ENCODE measurements around the gene CPA4. TPM values are rescaled to one million over a fixed set of nuclear protein-coding genes. Genes with fewer than 3 reads are reported as not detected.

The CPA4 gene
- total RNA-seq, 1 donor from 2014 or later, result 2.1 TPM

GRCh38 chr7:130350945-130351790 is 58.2 kb downstream of the CPA4 start:
- no peaks in the 10 kb centered on the region for H3K9me3 ChIP-seq (ENCODE audit: control insufficient read depth in 3 of 3, low read length in 3 of 3)
- peaks cover 3 to 20% (median 12%) of the 10 kb centered on the region in 3 donors for H3K27me3 ChIP-seq (ENCODE audit: control insufficient read depth in 3 of 3, insufficient read depth in 3 of 3, low read length in 3 of 3)
- peak overlapping the region in 1 of 3 donors; percentile 16 for H3K9ac ChIP-seq (ENCODE audit: low read depth in 1 of 3, low read length in 3 of 3)
- H3K4me3 ChIP-seq (ENCODE audit: low read length in 3 of 3), result no peak overlapping the region
- peaks cover 13 to 31% (median 24%) of the 10 kb centered on the region in 3 donors for H3K4me1 ChIP-seq (ENCODE audit: control insufficient read depth in 3 of 3, insufficient read depth in 3 of 3, low read length in 3 of 3)
- no peaks in the 10 kb centered on the region for H3K36me3 ChIP-seq (ENCODE audit: control insufficient read depth in 3 of 3, insufficient read depth in 3 of 3, low read length in 3 of 3)
- peak overlapping the region; percentile 68 for H3K27ac ChIP-seq (ENCODE audit: low read depth, low read length)

GRCh38 chr7:130351791-130352090 is 58.8 kb downstream of the CPA4 start:
- Histone ChIP-seq H3K9ac (ENCODE audit: low read depth in 1 of 3, low read length in 3 of 3) (no peak overlapping the region), H3K4me3 (ENCODE audit: low read length in 3 of 3) (no peak overlapping the region), H3K27me3 (ENCODE audit: control insufficient read depth in 3 of 3, insufficient read depth in 3 of 3, low read length in 3 of 3) (peaks cover 3 to 20% (median 12%) of the 10 kb centered on the region in 3 donors), H3K9me3 (ENCODE audit: control insufficient read depth in 3 of 3, low read length in 3 of 3) (no peaks in the 10 kb centered on the region), H3K4me1 (ENCODE audit: control insufficient read depth in 3 of 3, insufficient read depth in 3 of 3, low read length in 3 of 3) (peaks cover 18 to 36% (median 30%) of the 10 kb centered on the region in 3 donors), H3K36me3 (ENCODE audit: control insufficient read depth in 3 of 3, insufficient read depth in 3 of 3, low read length in 3 of 3) (no peaks in the 10 kb centered on the region), H3K27ac (ENCODE audit: low read depth, low read length) (peak overlapping the region; percentile 68)

GRCh38 chr7:130352194-130353074 is 59.5 kb downstream of the CPA4 start:
- H3K27ac ChIP-seq (ENCODE audit: low read depth, low read length), result peak overlapping the region; percentile 68
- H3K9ac ChIP-seq (ENCODE audit: low read depth in 1 of 3, low read length in 3 of 3), result peak overlapping the region in 1 of 3 donors; percentile 33
- H3K4me3 ChIP-seq (ENCODE audit: low read length in 3 of 3), result no peak overlapping the region

GRCh38 chr7:130353196-130353595 is 60.2 kb downstream of the CPA4 start:
- Histone ChIP-seq H3K4me3 (ENCODE audit: low read length in 3 of 3) (no peak overlapping the region), H3K27ac (ENCODE audit: low read depth, low read length) (no peak overlapping the region), H3K4me1 (ENCODE audit: control insufficient read depth in 3 of 3, insufficient read depth in 3 of 3, low read length in 3 of 3) (peaks cover 21 to 38% (median 34%) of the 10 kb centered on the region in 3 donors), H3K9ac (ENCODE audit: low read depth in 1 of 3, low read length in 3 of 3) (no peak overlapping the region), H3K36me3 (ENCODE audit: control insufficient read depth in 3 of 3, insufficient read depth in 3 of 3, low read length in 3 of 3) (no peaks in the 10 kb centered on the region), H3K27me3 (ENCODE audit: control insufficient read depth in 3 of 3, insufficient read depth in 3 of 3, low read length in 3 of 3) (peaks cover 3 to 20% (median 12%) of the 10 kb centered on the region in 3 donors), H3K9me3 (ENCODE audit: control insufficient read depth in 3 of 3, low read length in 3 of 3) (no peaks in the 10 kb centered on the region)

More at GRCh38 chr7:130352194-130353074, 59.5 kb downstream of the CPA4 start:
- H3K27me3 ChIP-seq (ENCODE audit: control insufficient read depth in 3 of 3, insufficient read depth in 3 of 3, low read length in 3 of 3), result peaks cover 3 to 20% (median 12%) of the 10 kb centered on the region in 3 donors
- H3K9me3 ChIP-seq (ENCODE audit: control insufficient read depth in 3 of 3, low read length in 3 of 3), result no peaks in the 10 kb centered on the region
- H3K4me1 ChIP-seq (ENCODE audit: control insufficient read depth in 3 of 3, insufficient read depth in 3 of 3, low read length in 3 of 3), result peaks cover 21 to 38% (median 34%) of the 10 kb centered on the region in 3 donors
- no peaks in the 10 kb centered on the region for H3K36me3 ChIP-seq (ENCODE audit: control insufficient read depth in 3 of 3, insufficient read depth in 3 of 3, low read length in 3 of 3)

- H3K9me3 ChIP-seq (ENCODE audit: control insufficient read depth in 3 of 3, low read length in 3 of 3), result peaks cover 0 to 8% (median 8%) of the 10 kb centered on the region in 3 donors
- H3K4me1 ChIP-seq (ENCODE audit: control insufficient read depth in 3 of 3, insufficient read depth in 3 of 3, low read length in 3 of 3), result peaks cover 20 to 28% (median 23%) of the 10 kb centered on the region in 3 donors
- no peaks in the 10 kb centered on the region for H3K36me3 ChIP-seq (ENCODE audit: control insufficient read depth in 3 of 3, insufficient read depth in 3 of 3, low read length in 3 of 3)
- H3K27ac ChIP-seq (ENCODE audit: low read depth, low read length), result peak overlapping the region; percentile 77
- H3K9ac ChIP-seq (ENCODE audit: low read depth in 1 of 3, low read length in 3 of 3), result peak overlapping the region; percentile 30 to 50 (median 32)
- peaks cover 3 to 11% (median 8%) of the 10 kb centered on the region in 3 donors for H3K27me3 ChIP-seq (ENCODE audit: control insufficient read depth in 3 of 3, insufficient read depth in 3 of 3, low read length in 3 of 3)
- H3K4me3 ChIP-seq (ENCODE audit: low read length in 3 of 3), result peak overlapping the region in 1 of 3 donors; percentile 29
These were observed 63.3 kb downstream of the CPA4 start for GRCh38 chr7:130356121-130356875.

- H3K4me3 ChIP-seq (ENCODE audit: low read length in 3 of 3), result no peak overlapping the region
- H3K36me3 ChIP-seq (ENCODE audit: control insufficient read depth in 3 of 3, insufficient read depth in 3 of 3, low read length in 3 of 3), result no peaks in the 10 kb centered on the region
- H3K4me1 ChIP-seq (ENCODE audit: control insufficient read depth in 3 of 3, insufficient read depth in 3 of 3, low read length in 3 of 3), result peaks cover 18 to 22% (median 19%) of the 10 kb centered on the region in 3 donors
- peak overlapping the region in 1 of 3 donors; percentile 30 for H3K9ac ChIP-seq (ENCODE audit: low read depth in 1 of 3, low read length in 3 of 3)
- H3K27me3 ChIP-seq (ENCODE audit: control insufficient read depth in 3 of 3, insufficient read depth in 3 of 3, low read length in 3 of 3), result peaks cover 0 to 3% (median under 1%) of the 10 kb centered on the region in 3 donors
- peaks cover 0 to 8% (median 8%) of the 10 kb centered on the region in 3 donors for H3K9me3 ChIP-seq (ENCODE audit: control insufficient read depth in 3 of 3, low read length in 3 of 3)
- H3K27ac ChIP-seq (ENCODE audit: low read depth, low read length), result peak overlapping the region; percentile 77
These were observed 64.1 kb downstream of the CPA4 start for GRCh38 chr7:130356876-130357611.

GRCh38 chr7:130358471-130358870 is 65.5 kb downstream of the CPA4 start:
- Histone ChIP-seq H3K36me3 (ENCODE audit: control insufficient read depth in 3 of 3, insufficient read depth in 3 of 3, low read length in 3 of 3) (no peaks in the 10 kb centered on the region), H3K4me3 (ENCODE audit: low read length in 3 of 3) (no peak overlapping the region), H3K4me1 (ENCODE audit: control insufficient read depth in 3 of 3, insufficient read depth in 3 of 3, low read length in 3 of 3) (peaks cover 20 to 24% (median 20%) of the 10 kb centered on the region in 3 donors), H3K27me3 (ENCODE audit: control insufficient read depth in 3 of 3, insufficient read depth in 3 of 3, low read length in 3 of 3) (no peaks in the 10 kb centered on the region), H3K27ac (ENCODE audit: low read depth, low read length) (no peak overlapping the region), H3K9me3 (ENCODE audit: control insufficient read depth in 3 of 3, low read length in 3 of 3) (peaks cover 0 to 8% (median 8%) of the 10 kb centered on the region in 3 donors), H3K9ac (ENCODE audit: low read depth in 1 of 3, low read length in 3 of 3) (no peak overlapping the region)

GRCh38 chr7:130359276-130359857 is 66.4 kb downstream of the CPA4 start:
- H3K27ac ChIP-seq (ENCODE audit: low read depth, low read length), result no peak overlapping the region
- H3K9ac ChIP-seq (ENCODE audit: low read depth in 1 of 3, low read length in 3 of 3), result no peak overlapping the region
- peaks cover 20 to 28% (median 22%) of the 10 kb centered on the region in 3 donors for H3K4me1 ChIP-seq (ENCODE audit: control insufficient read depth in 3 of 3, insufficient read depth in 3 of 3, low read length in 3 of 3)
- H3K4me3 ChIP-seq (ENCODE audit: low read length in 3 of 3), result no peak overlapping the region
- no peaks in the 10 kb centered on the region for H3K27me3 ChIP-seq (ENCODE audit: control insufficient read depth in 3 of 3, insufficient read depth in 3 of 3, low read length in 3 of 3)
- peaks cover 0 to 8% (median 8%) of the 10 kb centered on the region in 3 donors for H3K9me3 ChIP-seq (ENCODE audit: control insufficient read depth in 3 of 3, low read length in 3 of 3)
- H3K36me3 ChIP-seq (ENCODE audit: control insufficient read depth in 3 of 3, insufficient read depth in 3 of 3, low read length in 3 of 3), result no peaks in the 10 kb centered on the region

Measured in skeletal muscle tissue (tissue), 4 donors.